GM20431 (cell line): ENCODE measurements around the gene LRSAM1.

Experiments used
- in situ Hi-C: fragments of 300-500 bp; cut with MseI, MboI; formaldehyde crosslinking; loops from one replicate; pipeline ENCODE4 v1.15.0; 2020; ENCODE audit warnings: low sequenced_read_pairs; ENCODE audit not compliant: unreplicated experiment

Gene LRSAM1

GRCh38 chr9:127423934-127424675 lies 27.2 kb upstream of the LRSAM1 start, which contains the start of gene ZNF79:
TSS of gene ZNF79 (plus strand) at chr9:127424382. CDS start at chr9:127424788, 406 bp downstream.
- in situ Hi-C loops: no loop called here

- in situ Hi-C loops: no loop called here
Measured at GRCh38 chr9:127424676-127424999, 26.7 kb upstream of the LRSAM1 start.

GRCh38 chr9:127426756-127427155 lies 24.6 kb upstream of the LRSAM1 start:
- in situ Hi-C loops: no loop called here

GRCh38 chr9:127428348-127428747 lies 23.0 kb upstream of the LRSAM1 start:
- in situ Hi-C loops: no loop called here

- in situ Hi-C loops: no loop called here
Measured at GRCh38 chr9:127430415-127430814, 20.9 kb upstream of the LRSAM1 start.

GRCh38 chr9:127437497-127438264 lies 13.6 kb upstream of the LRSAM1 start:
- in situ Hi-C loops: no loop called here

GRCh38 chr9:127438394-127438793 lies 12.9 kb upstream of the LRSAM1 start:
- in situ Hi-C loops: no loop called here

GRCh38 chr9:127444283-127444920 lies 6.9 kb upstream of the LRSAM1 start:
- in situ Hi-C loops: no loop called here

- in situ Hi-C loops: no loop called here
Measured at GRCh38 chr9:127444921-127445850, 6.1 kb upstream of the LRSAM1 start.

- in situ Hi-C loops: no loop called here
Measured at GRCh38 chr9:127445851-127446712, 5.2 kb upstream of the LRSAM1 start.

- in situ Hi-C loops: no loop called here
Measured at GRCh38 chr9:127446713-127447415, 4.4 kb upstream of the LRSAM1 start.

- in situ Hi-C loops: no loop called here
Measured at GRCh38 chr9:127447416-127448111, 3.7 kb upstream of the LRSAM1 start.

- in situ Hi-C loops: no loop called here
Measured at GRCh38 chr9:127448112-127448805, 3.1 kb upstream of the LRSAM1 start.

- in situ Hi-C loops: no loop called here
Measured at GRCh38 chr9:127449332-127449966, 1.9 kb upstream of the LRSAM1 start.

- in situ Hi-C loops: no loop called here
Measured at GRCh38 chr9:127450243-127450760, 1.0 kb upstream of the LRSAM1 start.

GRCh38 chr9:127451608-127451857 lies 223 bp downstream of the LRSAM1 start:
- in situ Hi-C loops: no loop called here
